MM.1S (cell line): ENCODE results near the gene UBE3A.

Experiments used
- CTCF ChIP-seq: fragments of 300-600 bp; sonication (generic); IDR thresholded peaks from 2 replicates; pipeline ENCODE4 v1.5.1; 2016; ENCODE audit warnings: antibody characterized with exemption, low read length, mixed read lengths
- EZH2 ChIP-seq: fragments of 300-600 bp; sonication (generic); optimal IDR thresholded peaks from 2 replicates; pipeline ENCODE3; 2017; ENCODE audit warnings: low read depth, mild to moderate bottlenecking, antibody characterized with exemption, low read length, mixed read lengths
- EZH2phosphoT487 ChIP-seq: fragments of 300-600 bp; sonication (generic); IDR thresholded peaks from 2 replicates; pipeline ENCODE4 v1.6.1; 2018; ENCODE audit warnings: antibody characterized with exemption, low read length

DNA sequence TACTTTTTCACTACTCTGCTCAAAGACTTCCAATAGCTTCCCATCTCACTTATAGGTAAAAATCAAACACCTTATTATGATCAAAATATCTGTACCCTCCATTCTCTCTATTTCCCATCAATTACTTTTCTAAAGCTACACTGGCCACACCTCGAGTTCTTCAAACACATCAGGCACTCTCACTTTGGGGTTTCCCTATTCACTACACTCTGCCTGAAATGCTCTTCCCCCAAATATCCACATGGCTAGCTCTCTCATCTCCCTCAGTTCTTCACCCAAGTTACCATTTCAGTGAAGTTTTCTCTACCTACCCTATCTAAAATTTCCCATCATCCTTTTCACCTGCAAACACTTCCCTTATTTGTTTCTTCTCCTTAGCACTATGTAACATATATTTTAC lies 14.8 kb downstream of the UBE3A start:
- TF ChIP-seq CTCF (no peak), EZH2phosphoT487 (no peak), EZH2 (no peak)
